Measurements from ENCODE around the gene VARS1. TPM values are rescaled to one million over a fixed set of nuclear protein-coding genes. Genes with fewer than 3 reads are reported as not detected.

The VARS1 gene
- total and polyA plus RNA-seq, 2 of the 8 experiments (the other 6 are each of a cell fraction or from before 2014, with no cell fraction given) = 53.5 to 162 TPM

DNA sequence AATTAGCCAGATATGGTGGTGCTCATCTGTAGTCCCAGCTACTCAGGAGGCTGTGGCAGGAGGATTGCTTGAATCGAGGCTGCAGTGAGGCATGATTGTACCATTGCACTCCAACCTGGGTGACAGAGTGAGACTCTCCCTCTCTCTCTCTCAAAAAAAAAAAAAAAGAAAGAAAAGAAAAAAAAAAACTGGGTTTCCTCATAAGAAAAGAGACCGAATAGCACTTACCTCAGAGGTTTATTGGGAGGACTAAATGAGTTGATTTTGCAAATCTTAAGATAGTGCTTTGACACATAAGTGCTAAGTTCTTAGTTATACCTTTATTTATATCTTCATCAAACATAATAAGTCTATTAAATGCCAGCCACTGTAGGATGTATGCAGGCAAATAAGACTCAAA lies 24.7 kb downstream of the VARS1 start (continued):
- TF ChIP-seq CHD7 (IDR thresholded peaks at IDR 0.05; ENCODE audit: insufficient replicate concordance, low read length) (no peak), PHF8 (conservative IDR thresholded peaks at IDR 0.05; ENCODE audit: low read depth, low read length) (no peak), JUND (IDR thresholded peaks at IDR 0.05; ENCODE audit: low read length) (no peak), RAD21 (IDR thresholded peaks at IDR 0.05 in 1 of 2, conservative IDR thresholded peaks at IDR 0.05 in 1 of 2; ENCODE audit: low read depth in 2 of 2, low read length in 2 of 2) (no peak), FOSL1 (IDR thresholded peaks at IDR 0.05; ENCODE audit: insufficient read depth, low read depth, low read length) (no peak)
